ENCODE results near the gene SASH1.

The SASH1 gene

GRCh38 chr6:148404456-148405054, 61.9 kb downstream of the SASH1 start:
- DNase-seq (ENCODE audit: low read depth), result no peak

GRCh38 chr6:148405894-148406293, 63.3 kb downstream of the SASH1 start:
- no peak for DNase-seq (ENCODE audit: low read depth)

- no peak for DNase-seq (ENCODE audit: low read depth)
Observed at GRCh38 chr6:148406579-148407371, 64.1 kb downstream of the SASH1 start.

GRCh38 chr6:148407372-148407771, 64.7 kb downstream of the SASH1 start:
- DNase-seq (ENCODE audit: low read depth), result no peak

- DNase-seq (ENCODE audit: low read depth), result no peak
Observed at GRCh38 chr6:148413321-148414091, 70.9 kb downstream of the SASH1 start.

GRCh38 chr6:148414092-148414489, 71.5 kb downstream of the SASH1 start:
- no peak for DNase-seq (ENCODE audit: low read depth)

- DNase-seq (ENCODE audit: low read depth), result no peak
Observed at GRCh38 chr6:148414836-148415235, 72.2 kb downstream of the SASH1 start.

- DNase-seq (ENCODE audit: low read depth), result no peak
Observed at GRCh38 chr6:148415511-148416260, 73.0 kb downstream of the SASH1 start.

- DNase-seq (ENCODE audit: low read depth), result no peak
Observed at GRCh38 chr6:148416330-148416965, 73.8 kb downstream of the SASH1 start.

- DNase-seq (ENCODE audit: low read depth), result no peak
Observed at GRCh38 chr6:148417045-148417444, 74.4 kb downstream of the SASH1 start.

- no peak for DNase-seq (ENCODE audit: low read depth)
Observed at GRCh38 chr6:148419430-148419829, 76.8 kb downstream of the SASH1 start.

- no peak for DNase-seq (ENCODE audit: low read depth)
Observed at GRCh38 chr6:148422085-148422484, 79.4 kb downstream of the SASH1 start.

- DNase-seq (ENCODE audit: low read depth), result no peak
Observed at GRCh38 chr6:148423133-148423532, 80.5 kb downstream of the SASH1 start.

- no peak for DNase-seq (ENCODE audit: low read depth)
Observed at GRCh38 chr6:148423601-148424270, 81.1 kb downstream of the SASH1 start.

GRCh38 chr6:148425443-148425842, 82.8 kb downstream of the SASH1 start:
- no peak for DNase-seq (ENCODE audit: low read depth)

GRCh38 chr6:148426317-148426977, 83.8 kb downstream of the SASH1 start:
- no peak for DNase-seq (ENCODE audit: low read depth)

- no peak for DNase-seq (ENCODE audit: low read depth)
Observed at GRCh38 chr6:148427333-148427732, 84.7 kb downstream of the SASH1 start.

GRCh38 chr6:148429423-148429822, 86.8 kb downstream of the SASH1 start:
- DNase-seq (ENCODE audit: low read depth), result no peak

GRCh38 chr6:148430897-148431296, 88.3 kb downstream of the SASH1 start:
- no peak for DNase-seq (ENCODE audit: low read depth)

- no peak for DNase-seq (ENCODE audit: low read depth)
Observed at GRCh38 chr6:148431413-148431812, 88.8 kb downstream of the SASH1 start.

- no peak for DNase-seq (ENCODE audit: low read depth)
Observed at GRCh38 chr6:148431840-148432239, 89.2 kb downstream of the SASH1 start.
